KOPT-K1 (cell line): ENCODE results near the gene ARID2.

Experiments used
- H3K27ac ChIP-seq: fragments of 200-600 bp; sonication (generic); 2 replicates; pipeline ENCODE4 v1.5.1; 2016; ENCODE audit warnings: antibody characterized with exemption, mild to moderate bottlenecking, low read depth, low read length; ENCODE audit not compliant: poor library complexity, severe bottlenecking
- H3K36me3 ChIP-seq: fragments of 200-600 bp; sonication (generic); 2 replicates; pipeline ENCODE4 v1.5.1; 2017; ENCODE audit warnings: antibody characterized with exemption, mild to moderate bottlenecking, low read length, moderate library complexity; ENCODE audit not compliant: insufficient read depth
- H3K9me3 ChIP-seq: fragments of 200-600 bp; sonication (generic); 2 replicates; pipeline ENCODE4 v1.5.1; 2017; ENCODE audit warnings: antibody characterized with exemption, low read length, mild to moderate bottlenecking; ENCODE audit not compliant: insufficient read depth, poor library complexity, severe bottlenecking

ARID2 gene

DNA sequence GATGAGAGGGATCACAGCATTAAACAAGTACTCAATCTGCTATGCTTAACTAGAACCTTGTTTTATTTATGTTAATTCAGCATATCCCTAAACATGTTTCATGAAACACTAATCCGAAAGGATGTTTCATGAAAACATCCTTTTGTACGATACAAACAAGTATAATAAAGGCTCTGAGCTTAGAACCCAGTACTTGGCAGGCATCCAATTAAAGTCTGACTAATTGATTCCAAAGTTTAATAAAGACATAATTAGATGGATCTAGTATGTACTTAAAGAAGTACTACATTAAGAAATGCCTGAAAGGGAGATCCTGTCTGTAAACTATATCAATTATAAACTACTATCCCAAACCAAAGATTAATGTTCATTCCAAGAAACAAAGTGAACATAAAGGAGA lies 209.1 kb downstream of the ARID2 start:
- no peaks in the 10 kb centered on the region for H3K9me3 ChIP-seq
- H3K36me3 ChIP-seq = peaks cover 68% of the 10 kb centered on the region

DNA sequence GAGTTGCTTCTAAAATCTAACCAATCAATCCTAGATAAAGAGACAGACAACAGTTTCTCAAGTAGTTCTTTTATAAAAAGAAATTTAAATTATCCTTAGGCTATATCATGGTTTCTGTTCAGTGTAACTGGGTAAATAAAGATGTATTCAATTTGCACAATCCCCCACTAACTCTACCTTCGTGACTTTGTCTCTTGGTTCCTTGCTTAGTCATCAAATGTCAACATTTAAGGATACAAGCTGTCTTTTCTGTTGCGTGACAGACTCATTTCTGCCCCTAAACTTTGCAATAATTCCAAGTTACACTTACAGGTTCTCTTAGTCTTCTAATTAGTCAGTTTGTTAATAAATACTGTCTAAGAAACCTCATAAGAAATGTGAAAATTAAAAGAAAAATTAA lies 210.3 kb downstream of the ARID2 start:
- Histone ChIP-seq H3K9me3 (no peaks in the 10 kb centered on the region), H3K36me3 (peaks cover 72% of the 10 kb centered on the region)

More for the DNA sequence above, 209.1 kb downstream of the ARID2 start:
- H3K27ac ChIP-seq = no peak overlapping the region

DNA sequence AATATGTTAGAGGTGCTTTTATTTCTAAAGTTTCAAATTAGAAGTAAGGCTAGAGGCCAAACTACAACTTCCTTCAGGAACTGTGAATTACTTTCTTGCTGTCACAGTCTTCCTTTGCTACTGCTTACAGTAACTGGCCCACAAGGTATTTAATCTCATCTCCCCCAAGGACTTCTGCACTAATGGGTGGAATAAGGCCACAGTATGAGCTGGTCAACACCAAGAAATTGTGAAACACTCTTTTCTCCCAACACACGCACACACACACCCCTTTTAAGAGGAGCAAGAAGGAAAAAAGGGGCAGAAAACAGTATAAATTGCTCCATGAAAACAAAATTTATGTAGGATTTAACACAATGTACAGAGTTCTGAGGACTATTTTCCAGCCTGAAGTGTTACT lies 215.3 kb downstream of the ARID2 start:
- Histone ChIP-seq H3K36me3 (peaks cover 96% of the 10 kb centered on the region), H3K9me3 (no peaks in the 10 kb centered on the region), H3K27ac (no peak overlapping the region)

More for the DNA sequence above, 210.3 kb downstream of the ARID2 start:
- no peak overlapping the region for H3K27ac ChIP-seq

DNA sequence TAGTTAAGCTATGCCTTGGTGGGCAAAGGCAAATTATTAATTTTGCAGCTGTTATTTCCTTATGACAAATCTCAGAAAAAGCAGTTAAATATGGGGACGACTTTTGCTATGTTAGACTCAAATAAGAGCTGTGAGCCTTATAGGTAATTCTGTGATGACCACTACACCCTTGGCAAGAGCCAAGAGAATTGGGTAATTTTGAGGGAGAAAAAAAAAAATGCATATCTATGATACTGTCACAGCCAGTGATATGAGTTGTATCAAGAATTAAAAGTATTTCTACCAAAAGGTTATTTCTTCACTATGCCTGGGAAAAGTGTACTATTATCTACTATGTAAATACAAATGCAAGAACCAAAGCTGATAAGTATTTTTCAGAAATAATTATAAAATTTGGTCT lies 216.9 kb downstream of the ARID2 start:
- Histone ChIP-seq H3K9me3 (no peaks in the 10 kb centered on the region), H3K36me3 (peaks cover 96% of the 10 kb centered on the region), H3K27ac (no peak overlapping the region)

DNA sequence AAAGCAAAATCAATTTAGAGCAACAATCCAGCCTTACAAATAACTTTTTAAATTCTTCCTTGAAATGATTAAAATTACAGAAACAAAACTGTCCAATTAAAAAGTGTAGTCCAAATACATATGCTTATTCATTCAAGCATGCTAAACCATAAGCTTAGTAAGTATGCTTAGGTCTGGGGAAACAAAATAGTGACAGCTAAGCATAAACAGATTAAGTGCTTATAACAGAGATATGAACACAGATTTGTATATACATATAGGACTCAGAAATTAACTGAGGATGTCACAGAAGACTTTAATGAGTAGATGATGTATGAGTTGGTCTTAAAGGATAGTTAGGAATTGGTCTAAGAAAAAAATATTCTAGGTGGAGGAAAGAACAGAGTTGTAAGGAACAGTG lies 219.0 kb downstream of the ARID2 start:
- no peaks in the 10 kb centered on the region for H3K9me3 ChIP-seq
- peaks cover 83% of the 10 kb centered on the region for H3K36me3 ChIP-seq
- no peak overlapping the region for H3K27ac ChIP-seq
